H9 (cell line): ENCODE data around the gene ATG13. TPM values are rescaled to one million over a fixed set of nuclear protein-coding genes. Genes with fewer than 3 reads are reported as not detected.
A peak's percentile ranks its signal among the peaks of the same experiment; 100 is the strongest.

Experiments used
- DNase-seq: peaks from one replicate; pipeline ENCODE4 v3.0.0-alpha.2; 2017
- H2AFZ ChIP-seq: one replicate; pipeline ENCODE4 v1.6.1; 2013; ENCODE audit warnings: mild to moderate bottlenecking, low read length, control low read depth, moderate library complexity
- H2AK5ac ChIP-seq: 2 replicates; pipeline ENCODE4 v1.6.1; 2013; ENCODE audit warnings: low read length, control low read depth, mixed read lengths; ENCODE audit not compliant: insufficient read length
- H2BK120ac ChIP-seq: one replicate; pipeline ENCODE4 v1.6.1; 2013; ENCODE audit warnings: low read depth, mild to moderate bottlenecking, low read length, control low read depth, inconsistent platforms; ENCODE audit not compliant: poor library complexity, severe bottlenecking
- H2BK12ac ChIP-seq: 2 replicates; pipeline ENCODE4 v1.6.1; 2013; ENCODE audit warnings: low read length, control low read depth, mixed read lengths, low read depth; ENCODE audit not compliant: insufficient read length
- H2BK15ac ChIP-seq: 2 replicates; pipeline ENCODE4 v1.6.1; 2013; ENCODE audit warnings: low read depth, low read length, control low read depth
- H2BK20ac ChIP-seq: one replicate; pipeline ENCODE4 v1.6.1; 2013; ENCODE audit warnings: low read depth, mild to moderate bottlenecking, low read length, control low read depth, inconsistent platforms; ENCODE audit not compliant: poor library complexity, severe bottlenecking
- H2BK5ac ChIP-seq: 2 replicates; pipeline ENCODE4 v1.6.1; 2013; ENCODE audit warnings: low read length, control low read depth, mixed read lengths; ENCODE audit not compliant: insufficient read length
- H3K14ac ChIP-seq: 2 replicates; pipeline ENCODE4 v1.6.1; 2013; ENCODE audit warnings: low read length, control low read depth; ENCODE audit not compliant: insufficient read depth
- H3K18ac ChIP-seq: 2 replicates; pipeline ENCODE4 v1.6.1; 2013; ENCODE audit warnings: low read depth, mild to moderate bottlenecking, mixed read lengths, low read length, control low read depth; ENCODE audit not compliant: insufficient read length
- H3K23ac ChIP-seq: 2 replicates; pipeline ENCODE4 v1.6.1; 2013; ENCODE audit warnings: low read length, control low read depth, mixed read lengths, low read depth; ENCODE audit not compliant: insufficient read length
- H3K23me2 ChIP-seq: 2 replicates; pipeline ENCODE4 v1.6.1; 2013; ENCODE audit warnings: low read depth, mild to moderate bottlenecking, mixed read lengths, low read length, control low read depth; ENCODE audit not compliant: insufficient read length, poor library complexity, severe bottlenecking
- H3K27ac ChIP-seq: 2 replicates; pipeline ENCODE4 v1.5.1; 2013; ENCODE audit warnings: low read length, control low read depth, mixed read lengths, low read depth; ENCODE audit not compliant: insufficient read length
- H3K27me3 ChIP-seq: 2 replicates; pipeline ENCODE4 v1.6.1; 2013; ENCODE audit warnings: low read length, control low read depth, inconsistent platforms; ENCODE audit not compliant: insufficient read depth
- H3K4ac ChIP-seq: 2 replicates; pipeline ENCODE4 v1.6.1; 2013; ENCODE audit warnings: low read depth, mild to moderate bottlenecking, control low read depth, inconsistent platforms, low read length, moderate library complexity
- H3K4me1 ChIP-seq: 2 replicates; pipeline ENCODE4 v1.6.1; 2013; ENCODE audit warnings: low read length, control low read depth, inconsistent platforms; ENCODE audit not compliant: insufficient read depth
- H3K4me2 ChIP-seq: 2 replicates; pipeline ENCODE4 v1.6.1; 2013; ENCODE audit warnings: low read length, control low read depth, mixed read lengths; ENCODE audit not compliant: insufficient read length, insufficient read depth
- H3K56ac ChIP-seq: 2 replicates; pipeline ENCODE4 v1.6.1; 2013; ENCODE audit warnings: low read depth, mild to moderate bottlenecking, mixed read lengths, low read length, control low read depth; ENCODE audit not compliant: insufficient read length
- H3K79me1 ChIP-seq: 2 replicates; pipeline ENCODE4 v1.6.1; 2013; ENCODE audit warnings: low read depth, mild to moderate bottlenecking, moderate library complexity, low read length, control low read depth, inconsistent platforms; ENCODE audit not compliant: insufficient read depth, poor library complexity, severe bottlenecking
- H3K79me2 ChIP-seq: 2 replicates; pipeline ENCODE4 v1.6.1; 2013; ENCODE audit warnings: low read length, control low read depth, inconsistent platforms; ENCODE audit not compliant: insufficient read depth
- H3K9ac ChIP-seq: 2 replicates; pipeline ENCODE4 v1.6.1; 2013; ENCODE audit warnings: low read length, control low read depth, mixed read lengths; ENCODE audit not compliant: insufficient read length; ENCODE audit errors: extremely low read depth
- H3K9me3 ChIP-seq: one replicate; pipeline ENCODE4 v1.6.1; 2013; ENCODE audit warnings: low read depth, low read length, inconsistent platforms; ENCODE audit not compliant: control insufficient read depth
- H3T11ph ChIP-seq: one replicate; pipeline ENCODE4 v1.6.1; 2013; ENCODE audit warnings: mild to moderate bottlenecking, low read length, control low read depth, inconsistent platforms
- H4K20me1 ChIP-seq: one replicate; pipeline ENCODE4 v1.6.1; 2013; ENCODE audit not compliant: control insufficient read depth, insufficient read length, insufficient read depth
- H4K5ac ChIP-seq: 2 replicates; pipeline ENCODE4 v1.6.1; 2013; ENCODE audit warnings: low read depth, mild to moderate bottlenecking, mixed read lengths, low read length, control low read depth; ENCODE audit not compliant: insufficient read length
- H4K8ac ChIP-seq: replicated peaks from 2 replicates; pipeline ENCODE4 v1.6.1; 2013; ENCODE audit warnings: low read length, control low read depth, mixed read lengths, low read depth; ENCODE audit not compliant: insufficient read length
- H4K91ac ChIP-seq: 2 replicates; pipeline ENCODE4 v1.6.1; 2013; ENCODE audit warnings: low read depth, mild to moderate bottlenecking, moderate library complexity, mixed read lengths, low read length, control low read depth; ENCODE audit not compliant: insufficient read length
- H3K27ac Mint-ChIP-seq, 3 experiments: 2 replicates in 2 of 3; 3 replicates in 1 of 3; pipeline ENCODE4 v1.8.0; 2020 to 2021; ENCODE audit warnings: mixed read lengths in 3 of 3, mild to moderate bottlenecking in 1 of 3, moderate library complexity in 1 of 3
- H3K27me3 Mint-ChIP-seq: 2 replicates; pipeline ENCODE4 v1.8.0; 2021; ENCODE audit warnings: low read depth, mild to moderate bottlenecking, moderate library complexity, mixed read lengths
- H3K36me3 Mint-ChIP-seq, 3 experiments: 2 replicates in 2 of 3; 3 replicates in 1 of 3; pipeline ENCODE4 v1.8.0; 2020 to 2021; ENCODE audit warnings: low read depth in 3 of 3, mixed read lengths in 3 of 3; ENCODE audit not compliant: insufficient read depth in 1 of 3
- H3K4me1 Mint-ChIP-seq, 2 experiments: 2 replicates each; pipeline ENCODE4 v1.8.0; 2020; ENCODE audit warnings: mixed read lengths in 2 of 2
- H3K4me3 Mint-ChIP-seq, 2 experiments: 2 replicates in 1 of 2; 3 replicates in 1 of 2; pipeline ENCODE4 v1.8.0; 2020 to 2021; ENCODE audit warnings: mild to moderate bottlenecking in 2 of 2, mixed read lengths in 2 of 2, moderate library complexity in 1 of 2
- H3K9me3 Mint-ChIP-seq, 2 experiments: 2 replicates in 1 of 2; 3 replicates in 1 of 2; pipeline ENCODE4 v1.8.0; 2020; ENCODE audit warnings: mild to moderate bottlenecking in 2 of 2, mixed read lengths in 2 of 2, moderate library complexity in 1 of 2
- CTCF ChIP-seq: fragments of 200-600 bp; sonication (generic); conservative IDR thresholded peaks from 3 replicates; pipeline ENCODE4 v1.8.0; 2021; ENCODE audit warnings: antibody characterized with exemption, mild to moderate bottlenecking
- WGBS: extraction: QIAGEN DNeasy Blood & Tissue Kit; methylation state at CpG from one replicate; pipeline ENCODE4 v1.1.7; 2013; ENCODE audit warnings: missing lambda C conversion rate, low lambda C conversion rate, mixed read lengths; ENCODE audit not compliant: insufficient read length; ENCODE audit errors: extremely low coverage; 5-methylcytosine and 5-hydroxymethylcytosine counted together
- total RNA-seq: library from RNA; stranded (reverse); gene quantifications from 2 replicates; pipeline ENCODE4 v1.2.1, GENCODE V29; 2021

Gene ATG13
- total RNA-seq, 1 experiment from 2014 or later: 79.1 TPM

- no peak overlapping the region for H2AK5ac ChIP-seq
- H3K18ac ChIP-seq: no peak overlapping the region
- TF ChIP-seq CTCF: no peak
- no peak overlapping the region for H2BK20ac ChIP-seq
- H2BK120ac ChIP-seq: no peak overlapping the region
- H2BK15ac ChIP-seq: no peak overlapping the region
- no CpG with 5 or more reads among the region's 3 CpGs for WGBS
- peaks cover 6% of the 10 kb centered on the region; the same call in 1 of the 2 replicates for H3K79me2 ChIP-seq
- Mint-ChIP-seq H3K4me1 (peaks cover 15 to 16% of the 10 kb centered on the region in 2 experiments), H3K4me3 (no peak overlapping the region; a peak in 1 of 5 replicates), H3K36me3 (peaks cover 4 to 21% (median 21%) of the 10 kb centered on the region in 3 experiments; a peak in 6 of 7 replicates), H3K27me3 (no peaks in the 10 kb centered on the region), H3K27ac (peak overlapping the region in 1 of 3 experiments; percentile 5; a peak in 2 of 7 replicates), H3K9me3 (no peaks in the 10 kb centered on the region)
- H4K20me1 ChIP-seq: no peaks in the 10 kb centered on the region
- no peak overlapping the region for H3K14ac ChIP-seq
- H4K5ac ChIP-seq: no peak overlapping the region
- no peaks in the 10 kb centered on the region for H3K27me3 ChIP-seq
- H3K27ac ChIP-seq: no peak overlapping the region
- no peak overlapping the region for H4K8ac ChIP-seq
- H3T11ph ChIP-seq: no peak overlapping the region
- no peak overlapping the region for H3K9ac ChIP-seq
- no peaks in the 10 kb centered on the region for H3K9me3 ChIP-seq
- no peak overlapping the region for H2BK5ac ChIP-seq
- H3K79me1 ChIP-seq: no peaks in the 10 kb centered on the region
- H2AFZ ChIP-seq: no peak overlapping the region
- no peak overlapping the region for H3K23ac ChIP-seq
- no peak overlapping the region for H3K4ac ChIP-seq
- H3K4me2 ChIP-seq: no peak overlapping the region
- H3K56ac ChIP-seq: no peak overlapping the region
- no peaks in the 10 kb centered on the region for H3K4me1 ChIP-seq
- no peak for DNase-seq
- peaks cover 3% of the 10 kb centered on the region for H3K23me2 ChIP-seq
- H4K91ac ChIP-seq: no peak overlapping the region
- H2BK12ac ChIP-seq: no peak overlapping the region
These were observed 80.0 kb downstream of the ATG13 start for GRCh38 chr11:46697303-46697702.
